Measurements from ENCODE around the gene PSPH.
"Not testable (repeated sequence)": the region's sequence is repeated elsewhere in the genome, so short reads cannot be mapped to it uniquely, and the experiment has no call there.

Gene PSPH

GRCh38 chr7:56062382-56062781 lies 11.1 kb upstream of the PSPH start:
- no peak for DNase-seq (ENCODE audit: low read depth)

- no peak for DNase-seq (ENCODE audit: low read depth)
Observed at GRCh38 chr7:56053993-56054392, 2.7 kb upstream of the PSPH start.

- DNase-seq (ENCODE audit: low read depth), result no peak
Observed at GRCh38 chr7:56053379-56053778, 2.1 kb upstream of the PSPH start.

- DNase-seq (ENCODE audit: low read depth), result no peak
Observed at GRCh38 chr7:56051053-56051338, 248 bp downstream of the PSPH start.

GRCh38 chr7:56048763-56049162 lies 2.5 kb downstream of the PSPH start:
- not testable (repeated sequence) for DNase-seq (ENCODE audit: low read depth)

- no peak for DNase-seq (ENCODE audit: low read depth)
Observed at GRCh38 chr7:56048245-56048644, 3.0 kb downstream of the PSPH start.

GRCh38 chr7:56047446-56048116 lies 3.7 kb downstream of the PSPH start:
- not testable (repeated sequence) for DNase-seq (ENCODE audit: low read depth)

GRCh38 chr7:56046721-56047445 lies 4.4 kb downstream of the PSPH start:
- DNase-seq (ENCODE audit: low read depth), result no peak

GRCh38 chr7:56045758-56046157 lies 5.5 kb downstream of the PSPH start:
- not testable (repeated sequence) for DNase-seq (ENCODE audit: low read depth)

GRCh38 chr7:56040730-56041129 lies 10.5 kb downstream of the PSPH start:
- no peak for DNase-seq (ENCODE audit: low read depth)

- DNase-seq (ENCODE audit: low read depth), result peak; percentile 54
Observed at GRCh38 chr7:56033671-56034432, 17.4 kb downstream of the PSPH start.

GRCh38 chr7:56032578-56032977 lies 18.7 kb downstream of the PSPH start:
- DNase-seq (ENCODE audit: low read depth), result not testable (repeated sequence)

GRCh38 chr7:56031556-56031955 lies 19.7 kb downstream of the PSPH start:
- DNase-seq (ENCODE audit: low read depth), result not testable (repeated sequence)

GRCh38 chr7:56030340-56030739 lies 20.9 kb downstream of the PSPH start:
- no peak for DNase-seq (ENCODE audit: low read depth)

GRCh38 chr7:56028942-56029630 lies 22.2 kb downstream of the PSPH start:
- DNase-seq (ENCODE audit: low read depth), result peak; percentile 24

- DNase-seq (ENCODE audit: low read depth), result no peak
Observed at GRCh38 chr7:56026538-56026937, 24.7 kb downstream of the PSPH start.

GRCh38 chr7:56023500-56023899 lies 27.7 kb downstream of the PSPH start:
- DNase-seq (ENCODE audit: low read depth), result no peak

- DNase-seq (ENCODE audit: low read depth), result no peak
Observed at GRCh38 chr7:56019501-56019900, 31.7 kb downstream of the PSPH start.

GRCh38 chr7:56017015-56017414 lies 34.2 kb downstream of the PSPH start:
- DNase-seq (ENCODE audit: low read depth), result not testable (repeated sequence)

- no peak for DNase-seq (ENCODE audit: low read depth)
Observed at GRCh38 chr7:56009695-56010094, 41.5 kb downstream of the PSPH start.

- no peak for DNase-seq (ENCODE audit: low read depth)
Observed at GRCh38 chr7:56007891-56008290, 43.4 kb downstream of the PSPH start.

GRCh38 chr7:56007167-56007652 lies 44.0 kb downstream of the PSPH start:
- DNase-seq (ENCODE audit: low read depth), result no peak

Data from HS-5 (cell line).